GM23248 (cell line): ENCODE results near the gene TBRG4.

Experiments
- EZH2 ChIP-seq: fragments of 200-600 bp; sonication (generic); IDR thresholded peaks from 2 replicates; pipeline ENCODE4 v1.6.1; 2018; ENCODE audit warnings: antibody characterized with exemption, mild to moderate bottlenecking; ENCODE audit not compliant: insufficient read depth, poor library complexity, severe bottlenecking
- EZH2phosphoT487 ChIP-seq: fragments of 200-600 bp; sonication (generic); IDR thresholded peaks from 2 replicates; pipeline ENCODE4 v1.6.1; 2018; ENCODE audit warnings: antibody characterized with exemption, moderate library complexity, mild to moderate bottlenecking, low read depth; ENCODE audit not compliant: insufficient read depth

- no peak for TF ChIP-seq EZH2
- TF ChIP-seq EZH2phosphoT487: no peak
These were observed 36.8 kb downstream of the TBRG4 start for GRCh38 chr7:45074528-45075354.
